Fibroblast of lung (primary cell): Measurements from ENCODE around the gene EFCAB6. TPM values are rescaled to one million over a fixed set of nuclear protein-coding genes. Genes with fewer than 3 reads are reported as not detected.

Experiments used
- DNase-seq, 2 donors: peaks; one replicate each; pipeline versions ENCODE4 v3.0.0 to v3.0.0-alpha.2; 2010; ENCODE audit warnings: low read depth in 2 of 2
- H2AFZ ChIP-seq: 2 replicates; pipeline ENCODE4 v1.5.1; 2012; ENCODE audit warnings: low read length, control low read depth, inconsistent platforms
- H3K27ac ChIP-seq: 2 replicates; pipeline ENCODE4 v1.5.1; 2011; ENCODE audit warnings: low read length, control low read depth; ENCODE audit not compliant: insufficient read depth
- H3K27me3 ChIP-seq: 2 replicates; pipeline ENCODE4 v1.5.1; 2011; ENCODE audit warnings: mild to moderate bottlenecking, low read length; ENCODE audit not compliant: control insufficient read depth, insufficient read depth
- H3K36me3 ChIP-seq: 2 replicates; pipeline ENCODE4 v1.5.1; 2011; ENCODE audit warnings: low read length; ENCODE audit not compliant: control insufficient read depth, insufficient read depth
- H3K4me1 ChIP-seq: 2 replicates; pipeline ENCODE4 v1.5.1; 2011; ENCODE audit warnings: low read length; ENCODE audit not compliant: control insufficient read depth, insufficient read depth; ENCODE audit errors: extremely low read depth
- H3K4me2 ChIP-seq: 2 replicates; pipeline ENCODE4 v1.5.1; 2011; ENCODE audit warnings: low read length, control low read depth; ENCODE audit not compliant: insufficient read depth; ENCODE audit errors: extremely low read depth
- H3K4me3 ChIP-seq, 4 experiments: fragments of 200-600 bp in 1 of 4; sonication (generic) in 1 of 4; replicated peaks in 1 of 4; 2 replicates each; pipeline ENCODE4 v1.5.1; 2011 to 2016; ENCODE audit warnings: low read length in 4 of 4, low read depth in 3 of 4, mild to moderate bottlenecking in 3 of 4, control low read depth in 2 of 4, inconsistent platforms in 1 of 4, mixed read lengths in 1 of 4; ENCODE audit not compliant: insufficient read depth in 1 of 4; ENCODE audit errors: control extremely low read depth in 1 of 4
- H3K79me2 ChIP-seq: 2 replicates; pipeline ENCODE4 v1.5.1; 2012; ENCODE audit warnings: mild to moderate bottlenecking, low read length, inconsistent platforms; ENCODE audit not compliant: control insufficient read depth, insufficient read depth
- H3K9ac ChIP-seq: 2 replicates; pipeline ENCODE4 v1.5.1; 2011; ENCODE audit warnings: mild to moderate bottlenecking, low read length, control low read depth; ENCODE audit not compliant: insufficient read depth
- H3K9me3 ChIP-seq: 2 replicates; pipeline ENCODE4 v1.5.1; 2012; ENCODE audit warnings: low read depth, low read length; ENCODE audit not compliant: control insufficient read depth, insufficient read depth
- H4K20me1 ChIP-seq: 2 replicates; pipeline ENCODE4 v1.5.1; 2011; ENCODE audit warnings: low read length; ENCODE audit not compliant: control insufficient read depth, insufficient read depth; ENCODE audit errors: extremely low read depth
- EZH2 ChIP-seq: IDR thresholded peaks from 2 replicates; pipeline ENCODE4 v1.5.1; 2012; ENCODE audit warnings: low read length, control low read depth, mild to moderate bottlenecking; ENCODE audit errors: missing control alignments
- polyA plus RNA-seq, 2 donors: library from polyadenylated mRNA; depleted of rRNA in 1 of 2; stranded (reverse) in 1 of 2; unstranded in 1 of 2; fragments of >200 nt; gene quantifications; 2 replicates each; pipeline ENCODE4 v1.2.1, GENCODE V29; 2011 to 2012; ENCODE audit warnings: missing spikeins in 1 of 2
- total RNA-seq: library from RNA; depleted of rRNA; stranded (reverse); fragments of >200 nt; gene quantifications from 2 replicates; pipeline ENCODE4 v1.2.1, GENCODE V29; 2014
- TF ChIP-seq, protein P1 (sequence below), 2 donors: IDR thresholded peaks in 1 of 2; conservative IDR thresholded peaks in 1 of 2; 1 replicate in 1 of 2; 2 replicates in 1 of 2; pipeline ENCODE4 v1.5.1; 2011 to 2012; ENCODE audit warnings: low read length in 2 of 2, control low read depth in 1 of 2, inconsistent platforms in 1 of 2, low read depth in 1 of 2, mild to moderate bottlenecking in 1 of 2

EFCAB6 gene
- total and polyA plus RNA-seq, 2 donors (not counting 1 experiment from before 2014, with no cell fraction given), result 1.0 to 1.5 TPM

DNA sequence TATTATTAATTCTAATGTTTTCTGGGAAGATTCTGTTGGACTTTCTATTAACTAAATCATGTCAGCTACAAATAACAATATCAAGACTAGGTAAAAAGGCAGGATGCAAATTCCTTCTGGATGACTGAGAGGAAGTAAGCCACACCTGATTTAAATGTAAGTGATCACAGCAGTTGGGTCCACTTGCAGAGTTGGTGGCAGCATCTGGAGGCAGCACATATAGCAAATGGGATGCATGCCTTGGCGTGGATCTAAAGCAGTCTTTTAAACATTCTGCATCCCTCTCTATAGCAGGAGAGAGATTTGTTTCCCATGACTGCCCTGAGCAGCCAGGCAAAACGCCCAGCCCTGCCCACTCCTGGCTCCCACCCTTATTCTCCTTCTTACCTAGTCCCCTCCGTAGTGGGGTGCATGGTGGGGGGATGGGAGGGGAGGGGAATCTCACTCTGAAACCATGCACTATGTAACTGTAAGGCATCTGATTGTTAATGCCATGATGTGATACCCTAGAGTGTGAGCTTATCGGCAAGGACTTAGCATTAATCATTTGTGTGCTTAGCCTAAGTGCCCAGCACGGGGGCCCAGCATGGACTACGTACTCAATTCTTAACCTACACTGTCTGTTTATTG is 130.3 kb downstream of the EFCAB6 start:
- Histone ChIP-seq H3K36me3 (no peaks in the 10 kb centered on the region), H3K9me3 (no peaks in the 10 kb centered on the region), H3K27ac (no peak overlapping the region), H3K79me2 (no peaks in the 10 kb centered on the region), H4K20me1 (no peaks in the 10 kb centered on the region), H3K4me3 (no peak overlapping the region), H3K4me1 (no peaks in the 10 kb centered on the region), H3K4me2 (no peak overlapping the region), H3K27me3 (no peaks in the 10 kb centered on the region), H2AFZ (no peak overlapping the region), H3K9ac (no peak overlapping the region)
- no peak for DNase-seq
- TF ChIP-seq, protein P1, sequence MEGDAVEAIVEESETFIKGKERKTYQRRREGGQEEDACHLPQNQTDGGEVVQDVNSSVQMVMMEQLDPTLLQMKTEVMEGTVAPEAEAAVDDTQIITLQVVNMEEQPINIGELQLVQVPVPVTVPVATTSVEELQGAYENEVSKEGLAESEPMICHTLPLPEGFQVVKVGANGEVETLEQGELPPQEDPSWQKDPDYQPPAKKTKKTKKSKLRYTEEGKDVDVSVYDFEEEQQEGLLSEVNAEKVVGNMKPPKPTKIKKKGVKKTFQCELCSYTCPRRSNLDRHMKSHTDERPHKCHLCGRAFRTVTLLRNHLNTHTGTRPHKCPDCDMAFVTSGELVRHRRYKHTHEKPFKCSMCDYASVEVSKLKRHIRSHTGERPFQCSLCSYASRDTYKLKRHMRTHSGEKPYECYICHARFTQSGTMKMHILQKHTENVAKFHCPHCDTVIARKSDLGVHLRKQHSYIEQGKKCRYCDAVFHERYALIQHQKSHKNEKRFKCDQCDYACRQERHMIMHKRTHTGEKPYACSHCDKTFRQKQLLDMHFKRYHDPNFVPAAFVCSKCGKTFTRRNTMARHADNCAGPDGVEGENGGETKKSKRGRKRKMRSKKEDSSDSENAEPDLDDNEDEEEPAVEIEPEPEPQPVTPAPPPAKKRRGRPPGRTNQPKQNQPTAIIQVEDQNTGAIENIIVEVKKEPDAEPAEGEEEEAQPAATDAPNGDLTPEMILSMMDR (conservative IDR thresholded peaks at IDR 0.05 in 1 of 2, IDR thresholded peaks at IDR 0.05 in 1 of 2; ENCODE audit: low read depth in 1 of 2, low read length in 2 of 2), result no peak
- TF ChIP-seq EZH2, result no peak

DNA sequence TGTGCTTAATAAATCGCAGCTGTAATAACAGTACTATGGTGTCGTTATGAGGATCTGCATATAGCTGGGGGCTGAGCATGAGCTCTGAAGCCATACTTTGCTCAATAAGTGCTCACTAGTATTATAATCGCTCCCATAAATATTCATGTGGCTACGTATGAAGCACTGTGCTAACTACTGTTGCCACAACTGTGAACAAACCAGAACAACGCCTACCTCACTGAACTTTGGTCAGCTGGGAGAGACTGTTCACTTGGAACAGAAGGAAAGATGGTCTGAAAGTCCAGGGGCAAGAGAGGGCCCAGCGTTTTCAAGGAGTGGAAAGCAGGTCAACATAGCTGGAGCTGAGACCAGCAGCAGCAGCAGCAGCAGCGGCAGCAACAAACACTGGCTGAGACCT is 141.6 kb downstream of the EFCAB6 start:
- H3K9ac ChIP-seq, result no peak overlapping the region
- no peaks in the 10 kb centered on the region for H3K27me3 ChIP-seq
- H3K4me1 ChIP-seq, result no peaks in the 10 kb centered on the region
- H3K36me3 ChIP-seq, result no peaks in the 10 kb centered on the region
- no peak overlapping the region for H3K4me2 ChIP-seq
- H3K79me2 ChIP-seq, result no peaks in the 10 kb centered on the region
- no peak overlapping the region for H2AFZ ChIP-seq
- TF ChIP-seq, protein P1 (conservative IDR thresholded peaks at IDR 0.05 in 1 of 2, IDR thresholded peaks at IDR 0.05 in 1 of 2; ENCODE audit: low read depth in 1 of 2, low read length in 2 of 2), result no peak
- no peak for TF ChIP-seq EZH2
- no peak overlapping the region for H3K4me3 ChIP-seq
- H4K20me1 ChIP-seq, result no peaks in the 10 kb centered on the region
- H3K27ac ChIP-seq, result no peak overlapping the region
- no peak for DNase-seq
- no peaks in the 10 kb centered on the region for H3K9me3 ChIP-seq

DNA sequence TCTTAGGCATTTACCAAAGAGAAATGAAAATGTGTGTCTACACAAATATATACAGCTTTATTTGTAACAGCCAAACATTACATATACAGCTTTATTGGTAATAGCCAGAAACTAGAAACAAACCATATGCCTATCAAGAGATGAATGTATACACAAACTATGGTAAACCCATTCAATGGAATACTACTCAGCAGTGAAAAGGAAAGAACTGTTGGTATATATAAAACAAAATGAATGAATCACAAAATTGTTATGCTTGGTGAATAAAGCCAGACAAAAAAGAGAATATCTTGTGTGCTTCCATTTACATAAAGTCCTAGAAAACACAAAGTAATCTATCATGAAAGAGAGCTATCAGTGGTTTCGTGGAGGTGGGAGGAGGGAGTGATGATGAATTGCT is 142.9 kb downstream of the EFCAB6 start:
- Histone ChIP-seq H3K4me3 (no peak overlapping the region), H3K9me3 (no peaks in the 10 kb centered on the region), H3K9ac (no peak overlapping the region), H3K27me3 (no peaks in the 10 kb centered on the region), H2AFZ (no peak overlapping the region), H3K4me1 (no peaks in the 10 kb centered on the region), H3K4me2 (no peak overlapping the region), H3K79me2 (no peaks in the 10 kb centered on the region), H3K36me3 (no peaks in the 10 kb centered on the region), H4K20me1 (no peaks in the 10 kb centered on the region), H3K27ac (no peak overlapping the region)
- DNase-seq, result no peak
- TF ChIP-seq, protein P1 (conservative IDR thresholded peaks at IDR 0.05 in 1 of 2, IDR thresholded peaks at IDR 0.05 in 1 of 2; ENCODE audit: low read depth in 1 of 2, low read length in 2 of 2), result no peak
- TF ChIP-seq EZH2, result no peak
